ENCODE measurements around the gene KLHL34. TPM values are rescaled to one million over a fixed set of nuclear protein-coding genes. Genes with fewer than 3 reads are reported as not detected.

KLHL34 gene
- total RNA-seq, 4 donors from 2014 or later = 0.30 TPM; not detected in 3

DNA sequence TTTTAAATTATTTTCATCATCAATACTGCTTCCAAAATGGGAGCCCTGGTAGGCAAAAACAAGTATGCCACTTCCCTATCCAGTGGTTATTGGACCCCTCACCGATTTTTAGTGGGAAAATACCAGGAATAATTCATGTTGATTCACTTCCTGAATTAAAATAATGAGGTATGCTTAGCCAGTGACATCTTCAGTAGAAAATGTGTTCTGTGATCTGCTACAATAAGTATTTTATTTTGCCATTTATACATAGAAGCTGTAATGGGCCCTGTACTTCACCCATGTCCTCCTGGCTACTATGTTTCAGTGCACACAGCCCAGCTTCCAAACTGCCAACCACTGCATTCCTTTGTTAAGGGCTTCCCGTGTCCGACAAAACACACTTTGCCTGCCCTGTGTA, 41.0 kb upstream of the KLHL34 start:
- Histone ChIP-seq H3K27ac (no peak overlapping the region), H3K27me3 (no peaks in the 10 kb centered on the region), H3K36me3 (no peaks in the 10 kb centered on the region), H3K4me1 (no peaks in the 10 kb centered on the region), H3K4me3 (no peak overlapping the region), H3K9me3 (no peaks in the 10 kb centered on the region)
- DNase-seq (ENCODE audit: low spot score in 2 of 2) = no peak
- no peak for TF ChIP-seq POLR2A (IDR thresholded peaks at IDR 0.05)
- TF ChIP-seq EP300 (IDR thresholded peaks at IDR 0.05) = no peak
- TF ChIP-seq CTCF (IDR thresholded peaks at IDR 0.05) = no peak
- WGBS, 2 donors = 66 to 80% methylated on average over 3 of the region's 3 CpGs

- Histone ChIP-seq H3K4me3 (no peak overlapping the region), H3K9me3 (no peaks in the 10 kb centered on the region), H3K36me3 (no peaks in the 10 kb centered on the region), H3K27ac (no peak overlapping the region), H3K4me1 (no peaks in the 10 kb centered on the region), H3K27me3 (no peaks in the 10 kb centered on the region)
- no peak for DNase-seq (ENCODE audit: low spot score in 2 of 2)
- WGBS, 2 donors = 78 to 82% methylated on average over 4 of the region's 4 CpGs
- no peak for TF ChIP-seq CTCF (IDR thresholded peaks at IDR 0.05)
- TF ChIP-seq EP300 (IDR thresholded peaks at IDR 0.05) = no peak
- no peak for TF ChIP-seq POLR2A (IDR thresholded peaks at IDR 0.05)
These were observed 40.1 kb upstream of the KLHL34 start for GRCh38 chrX:21698272-21698671.

DNA sequence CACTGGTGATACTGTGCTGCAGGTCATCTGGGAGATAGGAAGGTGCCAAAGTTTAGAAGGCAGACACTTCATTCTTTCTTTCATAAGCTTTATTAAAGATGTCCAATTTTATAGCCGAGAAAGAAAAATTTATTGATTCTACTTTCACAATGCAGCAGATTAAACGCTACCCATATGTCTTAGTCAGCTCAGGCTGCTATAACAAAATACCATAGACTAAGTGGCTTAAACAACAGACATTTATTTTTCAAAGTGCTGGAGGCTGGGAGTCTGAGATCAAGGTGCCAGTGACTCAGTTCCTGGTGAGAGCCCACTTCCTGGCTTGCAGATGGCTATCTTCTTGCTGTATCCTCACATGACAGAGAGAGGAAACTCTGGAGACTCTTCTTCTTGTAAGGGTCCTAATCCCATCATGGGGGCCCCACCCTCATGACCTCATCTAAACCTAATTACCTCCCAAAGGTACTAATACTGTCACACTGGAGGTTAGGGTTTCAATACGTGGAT, 33.4 kb upstream of the KLHL34 start:
- no peak overlapping the region for H3K27ac ChIP-seq
- 80 to 82% methylated on average over 3 of the region's 3 CpGs for WGBS, 2 donors
- H3K9me3 ChIP-seq = no peaks in the 10 kb centered on the region
- no peaks in the 10 kb centered on the region for H3K27me3 ChIP-seq
- no peak overlapping the region for H3K4me3 ChIP-seq
- TF ChIP-seq POLR2A (IDR thresholded peaks at IDR 0.05) (no peak), CTCF (IDR thresholded peaks at IDR 0.05) (no peak), EP300 (IDR thresholded peaks at IDR 0.05) (no peak)
- H3K36me3 ChIP-seq = no peaks in the 10 kb centered on the region
- DNase-seq (ENCODE audit: low spot score in 2 of 2) = no peak
- no peaks in the 10 kb centered on the region for H3K4me1 ChIP-seq

GRCh38 chrX:21683941-21684340, 25.8 kb upstream of the KLHL34 start:
- no peak overlapping the region for H3K27ac ChIP-seq
- no peak overlapping the region for H3K4me3 ChIP-seq
- H3K9me3 ChIP-seq = no peaks in the 10 kb centered on the region
- no peak for DNase-seq (ENCODE audit: low spot score in 2 of 2)
- no peaks in the 10 kb centered on the region for H3K27me3 ChIP-seq
- WGBS, 2 donors = 47 to 50% methylated on average over 1 of the region's 1 CpG
- no peaks in the 10 kb centered on the region for H3K36me3 ChIP-seq
- no peak for TF ChIP-seq CTCF (IDR thresholded peaks at IDR 0.05)
- no peak for TF ChIP-seq POLR2A (IDR thresholded peaks at IDR 0.05)
- no peak for TF ChIP-seq EP300 (IDR thresholded peaks at IDR 0.05)
- H3K4me1 ChIP-seq = no peaks in the 10 kb centered on the region

- 63 to 76% methylated on average over 4 of the region's 4 CpGs for WGBS, 2 donors
- H3K27me3 ChIP-seq = peaks cover 0 to 7% of the 10 kb centered on the region in 2 donors
- no peaks in the 10 kb centered on the region for H3K9me3 ChIP-seq
- TF ChIP-seq POLR2A (IDR thresholded peaks at IDR 0.05) (no peak), CTCF (IDR thresholded peaks at IDR 0.05) (no peak), EP300 (IDR thresholded peaks at IDR 0.05) (no peak)
- no peaks in the 10 kb centered on the region for H3K36me3 ChIP-seq
- H3K4me3 ChIP-seq = no peak overlapping the region
- no peak for DNase-seq (ENCODE audit: low spot score in 2 of 2)
- H3K27ac ChIP-seq = no peak overlapping the region
- H3K4me1 ChIP-seq = no peaks in the 10 kb centered on the region
These were observed 20.0 kb upstream of the KLHL34 start for GRCh38 chrX:21678048-21678612.
